ENCODE results near the gene MCIDAS.
A peak's percentile ranks its signal among the peaks of the same experiment; 100 is the strongest.

Gene MCIDAS

GRCh38 chr5:55231029-55231918, 4.2 kb upstream of the MCIDAS start:
- Histone ChIP-seq H3K27me3 (ENCODE audit: control insufficient read depth in 1 of 2, insufficient read depth in 2 of 2, low read length in 2 of 2) (peaks cover 76 to 93% of the 10 kb centered on the region in 2 donors), H3K9ac (ENCODE audit: low read length) (no peak overlapping the region), H3K36me3 (ENCODE audit: insufficient read depth, low read length) (no peaks in the 10 kb centered on the region), H3K4me3 (ENCODE audit: low read depth in 1 of 2, low read length in 2 of 2) (peak overlapping the region; percentile 6 to 73), H3K9me3 (ENCODE audit: low read length) (no peaks in the 10 kb centered on the region), H3K4me1 (ENCODE audit: insufficient read depth, low read length) (peaks cover 30% of the 10 kb centered on the region), H3K27ac (ENCODE audit: low read depth, low read length) (no peak overlapping the region)

GRCh38 chr5:55230086-55230629, 3.0 kb upstream of the MCIDAS start:
- Histone ChIP-seq H3K27me3 (ENCODE audit: control insufficient read depth in 1 of 2, insufficient read depth in 2 of 2, low read length in 2 of 2) (peaks cover 86 to 99% of the 10 kb centered on the region in 2 donors), H3K4me1 (ENCODE audit: insufficient read depth, low read length) (peaks cover 30% of the 10 kb centered on the region), H3K9ac (ENCODE audit: low read length) (no peak overlapping the region)

GRCh38 chr5:55227664-55228430, 732 bp upstream of the MCIDAS start:
- H3K4me1 ChIP-seq (ENCODE audit: insufficient read depth, low read length): peaks cover 20% of the 10 kb centered on the region

More at GRCh38 chr5:55230086-55230629, 3.0 kb upstream of the MCIDAS start:
- H3K9me3 ChIP-seq (ENCODE audit: low read length): no peaks in the 10 kb centered on the region
- no peak overlapping the region for H3K4me3 ChIP-seq (ENCODE audit: low read depth in 1 of 2, low read length in 2 of 2)
- H3K27ac ChIP-seq (ENCODE audit: low read depth, low read length): no peak overlapping the region
- H3K36me3 ChIP-seq (ENCODE audit: insufficient read depth, low read length): no peaks in the 10 kb centered on the region

GRCh38 chr5:55226027-55226933, 835 bp downstream of the MCIDAS start:
- H3K4me1 ChIP-seq (ENCODE audit: insufficient read depth, low read length): peaks cover 6% of the 10 kb centered on the region
- no peak overlapping the region for H3K9ac ChIP-seq (ENCODE audit: low read length)
- H3K9me3 ChIP-seq (ENCODE audit: low read length): peaks cover 6% of the 10 kb centered on the region

More at GRCh38 chr5:55227664-55228430, 732 bp upstream of the MCIDAS start:
- peaks cover 6% of the 10 kb centered on the region for H3K9me3 ChIP-seq (ENCODE audit: low read length)
- no peak overlapping the region for H3K27ac ChIP-seq (ENCODE audit: low read depth, low read length)
- H3K4me3 ChIP-seq (ENCODE audit: low read depth in 1 of 2, low read length in 2 of 2): no peak overlapping the region
- H3K27me3 ChIP-seq (ENCODE audit: control insufficient read depth in 1 of 2, insufficient read depth in 2 of 2, low read length in 2 of 2): peaks cover 92 to 99% of the 10 kb centered on the region in 2 donors
- H3K9ac ChIP-seq (ENCODE audit: low read length): no peak overlapping the region
- H3K36me3 ChIP-seq (ENCODE audit: insufficient read depth, low read length): no peaks in the 10 kb centered on the region

GRCh38 chr5:55225346-55225745, 1.8 kb downstream of the MCIDAS start:
- Histone ChIP-seq H3K27me3 (ENCODE audit: control insufficient read depth in 1 of 2, insufficient read depth in 2 of 2, low read length in 2 of 2) (peaks cover 86 to 99% of the 10 kb centered on the region in 2 donors), H3K4me1 (ENCODE audit: insufficient read depth, low read length) (peaks cover 8% of the 10 kb centered on the region), H3K4me3 (ENCODE audit: low read depth in 1 of 2, low read length in 2 of 2) (no peak overlapping the region), H3K9me3 (ENCODE audit: low read length) (peaks cover 6% of the 10 kb centered on the region), H3K36me3 (ENCODE audit: insufficient read depth, low read length) (no peaks in the 10 kb centered on the region), H3K9ac (ENCODE audit: low read length) (no peak overlapping the region), H3K27ac (ENCODE audit: low read depth, low read length) (no peak overlapping the region)

More at GRCh38 chr5:55226027-55226933, 835 bp downstream of the MCIDAS start:
- Histone ChIP-seq H3K27me3 (ENCODE audit: control insufficient read depth in 1 of 2, insufficient read depth in 2 of 2, low read length in 2 of 2) (peaks cover 86 to 99% of the 10 kb centered on the region in 2 donors), H3K36me3 (ENCODE audit: insufficient read depth, low read length) (no peaks in the 10 kb centered on the region), H3K4me3 (ENCODE audit: low read depth in 1 of 2, low read length in 2 of 2) (no peak overlapping the region), H3K27ac (ENCODE audit: low read depth, low read length) (no peak overlapping the region)

- H3K27ac ChIP-seq (ENCODE audit: low read depth, low read length): no peak overlapping the region
- H3K4me1 ChIP-seq (ENCODE audit: insufficient read depth, low read length): peaks cover 10% of the 10 kb centered on the region
- H3K4me3 ChIP-seq (ENCODE audit: low read depth in 1 of 2, low read length in 2 of 2): no peak overlapping the region
- no peak overlapping the region for H3K9ac ChIP-seq (ENCODE audit: low read length)
- H3K9me3 ChIP-seq (ENCODE audit: low read length): peaks cover 6% of the 10 kb centered on the region
- peaks cover 80 to 90% of the 10 kb centered on the region in 2 donors for H3K27me3 ChIP-seq (ENCODE audit: control insufficient read depth in 1 of 2, insufficient read depth in 2 of 2, low read length in 2 of 2)
- no peaks in the 10 kb centered on the region for H3K36me3 ChIP-seq (ENCODE audit: insufficient read depth, low read length)
These were observed 3.3 kb downstream of the MCIDAS start for GRCh38 chr5:55223812-55224240.

GRCh38 chr5:55222985-55223811, 3.9 kb downstream of the MCIDAS start:
- Histone ChIP-seq H3K27me3 (ENCODE audit: control insufficient read depth in 1 of 2, insufficient read depth in 2 of 2, low read length in 2 of 2) (peaks cover 74 to 84% of the 10 kb centered on the region in 2 donors), H3K27ac (ENCODE audit: low read depth, low read length) (no peak overlapping the region), H3K9me3 (ENCODE audit: low read length) (peaks cover 6% of the 10 kb centered on the region), H3K4me3 (ENCODE audit: low read depth in 1 of 2, low read length in 2 of 2) (no peak overlapping the region), H3K36me3 (ENCODE audit: insufficient read depth, low read length) (no peaks in the 10 kb centered on the region), H3K4me1 (ENCODE audit: insufficient read depth, low read length) (peaks cover 10% of the 10 kb centered on the region), H3K9ac (ENCODE audit: low read length) (no peak overlapping the region)

GRCh38 chr5:55222092-55222984, 4.8 kb downstream of the MCIDAS start:
- H3K4me1 ChIP-seq (ENCODE audit: insufficient read depth, low read length): peaks cover 10% of the 10 kb centered on the region
- no peak overlapping the region for H3K27ac ChIP-seq (ENCODE audit: low read depth, low read length)
- H3K9me3 ChIP-seq (ENCODE audit: low read length): peaks cover 6% of the 10 kb centered on the region
- H3K4me3 ChIP-seq (ENCODE audit: low read depth in 1 of 2, low read length in 2 of 2): no peak overlapping the region
- peaks cover 66 to 79% of the 10 kb centered on the region in 2 donors for H3K27me3 ChIP-seq (ENCODE audit: control insufficient read depth in 1 of 2, insufficient read depth in 2 of 2, low read length in 2 of 2)
- H3K36me3 ChIP-seq (ENCODE audit: insufficient read depth, low read length): no peaks in the 10 kb centered on the region
- no peak overlapping the region for H3K9ac ChIP-seq (ENCODE audit: low read length)

GRCh38 chr5:55220433-55221185, 6.5 kb downstream of the MCIDAS start:
- peaks cover 6% of the 10 kb centered on the region for H3K9me3 ChIP-seq (ENCODE audit: low read length)
- H3K27ac ChIP-seq (ENCODE audit: low read depth, low read length): no peak overlapping the region
- H3K36me3 ChIP-seq (ENCODE audit: insufficient read depth, low read length): no peaks in the 10 kb centered on the region
- H3K27me3 ChIP-seq (ENCODE audit: control insufficient read depth in 1 of 2, insufficient read depth in 2 of 2, low read length in 2 of 2): peaks cover 55 to 62% of the 10 kb centered on the region in 2 donors
- H3K4me3 ChIP-seq (ENCODE audit: low read depth in 1 of 2, low read length in 2 of 2): peak overlapping the region; percentile 26 to 27
- H3K9ac ChIP-seq (ENCODE audit: low read length): no peak overlapping the region
- peaks cover 10% of the 10 kb centered on the region for H3K4me1 ChIP-seq (ENCODE audit: insufficient read depth, low read length)
